NCI-H1105 treated with DMSO at 0.1 percent for 48 hours (cell line): Measurements from ENCODE around the gene ZBTB33.

Experiments
- DNase-seq: peaks from one replicate; lab custom pipeline; 2025; lab: John Stamatoyannopoulos, UW

The ZBTB33 gene

GRCh38 chrX:120250522-120251271, at the start of gene ZBTB33:
Gene ZBTB33 (plus strand): TSS chrX:120250812. CDS start chrX:120253416, 2,604 bp downstream.
- peak; percentile 92 for DNase-seq

DNA sequence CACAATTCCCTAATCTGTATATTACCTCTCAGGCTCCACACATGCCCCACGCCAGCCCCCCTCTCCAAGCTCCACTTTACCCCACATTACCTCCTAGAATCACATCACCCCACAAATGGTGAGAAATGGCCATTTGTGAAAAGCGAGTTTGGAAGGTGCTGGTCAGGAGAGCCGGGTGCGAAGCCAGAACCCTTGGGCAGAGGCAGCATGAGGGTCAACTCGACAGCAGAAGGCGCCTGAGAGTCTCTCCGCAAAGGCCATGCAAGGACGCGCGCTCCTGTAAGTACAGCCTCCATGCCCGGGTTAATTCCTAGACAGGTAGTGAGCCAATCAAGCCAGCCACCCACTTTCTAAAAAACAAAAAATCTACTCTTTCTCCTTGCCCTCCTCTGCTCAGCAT, 49.8 kb upstream of the ZBTB33 start:
- DNase-seq: no peak

- DNase-seq: no peak
Measured at GRCh38 chrX:120205816-120206753, 44.5 kb upstream of the ZBTB33 start.

DNA sequence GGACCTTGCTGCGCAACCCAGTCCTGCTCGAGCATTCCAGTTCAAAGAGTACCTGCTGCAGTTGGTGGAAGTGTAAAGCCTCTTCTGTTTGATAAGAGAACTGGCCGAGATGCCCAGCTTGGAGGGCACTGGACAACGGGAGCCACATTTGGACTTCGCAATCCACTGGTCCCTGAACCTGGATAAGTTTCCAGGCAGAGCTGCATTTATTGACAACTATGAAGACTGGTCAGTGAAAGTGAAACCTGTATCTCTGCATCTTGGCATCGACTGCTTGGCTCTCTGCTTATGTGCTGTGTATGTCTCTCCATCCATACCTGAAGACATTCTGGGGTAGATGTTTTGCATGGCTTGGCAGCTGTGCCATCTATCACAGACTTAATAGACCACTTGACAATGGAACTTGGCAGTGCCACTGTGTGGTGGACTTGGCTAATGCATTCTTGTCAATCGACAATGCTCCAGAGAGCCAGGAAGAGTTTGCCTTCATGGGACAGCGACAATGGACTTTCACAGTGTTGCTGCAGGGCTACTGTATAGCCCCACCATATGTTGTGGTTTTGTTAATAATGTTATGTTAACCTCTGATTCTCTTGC, 43.5 kb upstream of the ZBTB33 start:
- DNase-seq: peak; percentile 39

DNA sequence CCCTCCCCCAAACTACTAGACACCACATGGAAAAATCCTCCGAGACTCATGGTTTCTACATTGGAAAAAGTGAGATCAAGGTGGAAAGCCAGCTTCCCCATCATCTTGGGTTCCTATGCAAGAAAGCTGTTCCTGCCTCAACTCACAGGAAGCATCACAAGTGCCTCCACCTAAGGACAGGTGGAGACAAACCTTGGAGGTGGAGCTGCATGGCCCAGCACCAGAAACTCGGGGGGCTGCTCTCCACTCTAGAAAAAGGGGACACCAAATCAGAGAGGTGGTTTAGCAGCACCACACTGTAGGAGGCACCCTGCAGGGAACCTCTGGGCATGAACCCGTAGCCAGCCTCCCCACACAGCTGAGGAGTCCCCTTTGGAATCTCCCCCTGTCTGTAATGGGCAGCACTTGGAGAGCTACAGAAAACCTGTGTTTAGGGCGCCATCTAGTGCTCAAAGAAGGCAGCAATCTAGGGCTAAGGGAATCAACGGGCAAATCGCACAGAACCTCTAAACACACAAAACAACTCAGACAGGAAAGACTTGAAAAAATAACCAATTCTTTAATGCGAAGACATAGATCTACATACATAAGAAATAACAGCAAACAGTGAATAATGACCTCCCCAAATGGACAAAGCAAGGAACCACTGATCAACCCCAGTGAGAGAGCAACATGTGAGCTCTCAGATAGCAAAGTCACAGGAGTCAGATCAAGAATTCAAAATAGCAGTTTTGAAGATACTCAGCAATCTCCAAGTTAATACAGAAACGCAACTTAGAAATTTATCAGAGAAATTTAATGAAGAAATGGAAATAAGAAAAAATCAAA, 37.0 kb upstream of the ZBTB33 start:
- peak; percentile 46 for DNase-seq

DNA sequence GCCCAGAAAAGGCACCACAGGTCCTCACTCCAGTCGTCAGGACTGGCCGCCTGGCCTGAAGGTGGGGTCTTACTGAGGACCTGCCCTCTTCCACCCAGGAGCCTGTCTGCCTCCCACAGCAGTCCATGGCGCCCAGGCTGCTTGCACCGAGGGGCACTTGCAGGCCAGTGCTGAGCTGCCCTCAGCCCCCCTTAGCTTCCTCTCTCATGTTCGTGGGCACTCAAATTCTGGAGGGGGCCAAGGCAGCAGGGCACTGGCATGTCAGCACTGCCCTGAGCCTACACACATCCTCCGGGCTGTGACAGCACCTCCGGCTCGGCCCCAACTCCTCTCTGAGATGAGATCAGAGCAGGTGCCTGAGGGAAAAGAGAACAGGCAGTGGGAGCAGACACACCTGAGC, 27.2 kb upstream of the ZBTB33 start:
- no peak for DNase-seq

DNA sequence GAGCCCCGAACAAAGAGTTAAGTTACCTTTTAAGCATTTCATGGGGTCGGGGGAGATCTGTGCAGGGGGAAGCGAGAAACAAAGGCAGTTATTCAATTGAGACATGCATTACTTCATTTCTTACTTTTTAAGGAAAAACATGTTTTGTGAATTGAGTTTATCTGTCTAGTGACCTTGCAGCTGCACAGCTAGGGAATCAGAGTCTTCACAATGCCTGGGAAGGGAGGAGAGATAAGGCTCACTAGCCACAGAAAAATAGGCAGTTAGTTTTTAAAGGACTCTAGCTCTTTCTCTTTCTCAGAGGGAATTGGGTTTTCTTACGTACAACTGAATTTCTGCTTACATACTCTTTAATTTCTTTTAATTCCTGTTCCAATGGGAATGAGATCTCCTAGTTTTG, 26.2 kb upstream of the ZBTB33 start:
- no peak for DNase-seq

DNA sequence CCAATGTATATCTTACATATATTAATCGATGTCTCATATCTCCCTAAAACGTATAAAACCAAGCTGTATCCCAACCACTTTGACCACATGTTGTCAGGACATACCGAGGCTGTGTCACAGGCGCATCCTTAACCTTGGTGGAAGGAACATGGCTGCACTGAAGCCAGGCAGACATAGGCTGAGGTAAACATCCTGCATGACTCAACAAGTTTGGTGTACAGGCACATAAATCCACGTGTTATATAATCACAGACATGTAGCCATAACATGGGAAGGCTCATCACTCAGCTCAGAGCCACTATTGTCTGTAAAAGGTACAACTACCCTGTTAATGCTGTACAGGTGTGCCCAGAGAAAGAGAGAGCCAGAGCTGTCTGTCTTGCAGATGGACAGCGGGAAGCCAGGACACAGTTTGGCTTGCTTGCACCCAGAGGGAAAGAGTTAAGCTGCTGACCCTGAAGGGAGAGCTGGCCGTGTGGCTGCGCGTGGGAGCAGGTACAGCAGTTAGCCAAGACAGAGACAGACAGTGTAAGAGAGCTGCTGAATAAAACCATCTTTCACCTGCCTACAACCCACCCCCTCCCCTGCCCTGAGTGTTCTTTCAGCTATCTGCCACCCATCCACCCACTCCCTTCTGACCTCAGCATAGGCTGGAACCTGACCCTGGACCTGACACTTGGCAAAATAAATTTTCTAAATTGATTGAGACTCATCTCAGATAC, 22.3 kb upstream of the ZBTB33 start:
- DNase-seq: no peak

- DNase-seq: no peak
Measured at GRCh38 chrX:120235284-120235683, 15.3 kb upstream of the ZBTB33 start.

DNA sequence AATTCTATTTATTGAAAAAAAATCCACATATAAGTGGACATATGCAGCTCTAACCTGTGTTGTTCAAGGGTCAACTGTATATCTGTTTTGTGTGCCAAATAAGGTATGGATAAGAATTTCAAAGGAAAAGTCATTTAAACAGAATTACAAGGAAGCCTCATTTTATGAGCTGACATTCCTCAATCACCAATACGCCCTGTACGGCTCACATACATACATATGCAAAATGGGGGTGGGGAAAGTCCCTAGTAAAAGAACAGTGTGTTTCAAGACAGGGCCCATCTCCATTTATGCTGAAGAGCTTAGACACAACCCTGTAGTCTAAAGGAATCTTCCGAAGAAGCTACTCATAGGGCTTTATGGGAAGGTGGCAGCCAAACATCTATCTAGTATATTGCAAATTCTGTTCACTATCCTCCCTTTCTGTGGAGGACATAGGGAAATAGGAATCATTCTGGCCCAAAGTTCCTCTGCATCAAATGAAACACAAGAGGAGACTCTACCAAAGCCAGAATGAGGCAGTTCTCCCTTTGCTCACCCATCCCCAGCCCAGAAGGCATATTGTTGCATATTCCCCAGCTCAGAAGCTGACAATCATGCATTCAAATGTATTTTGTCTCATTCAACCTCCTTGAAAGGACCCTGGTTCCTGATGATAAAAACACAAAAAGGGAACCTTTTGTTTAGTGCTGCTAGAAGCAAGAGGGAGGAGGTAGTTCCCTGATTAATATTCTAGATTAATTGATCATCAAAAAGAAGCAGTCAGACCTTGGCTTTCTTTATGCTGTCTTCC, 13.7 kb upstream of the ZBTB33 start:
- DNase-seq: no peak

- no peak for DNase-seq
Measured at GRCh38 chrX:120238933-120239332, 11.7 kb upstream of the ZBTB33 start.

DNA sequence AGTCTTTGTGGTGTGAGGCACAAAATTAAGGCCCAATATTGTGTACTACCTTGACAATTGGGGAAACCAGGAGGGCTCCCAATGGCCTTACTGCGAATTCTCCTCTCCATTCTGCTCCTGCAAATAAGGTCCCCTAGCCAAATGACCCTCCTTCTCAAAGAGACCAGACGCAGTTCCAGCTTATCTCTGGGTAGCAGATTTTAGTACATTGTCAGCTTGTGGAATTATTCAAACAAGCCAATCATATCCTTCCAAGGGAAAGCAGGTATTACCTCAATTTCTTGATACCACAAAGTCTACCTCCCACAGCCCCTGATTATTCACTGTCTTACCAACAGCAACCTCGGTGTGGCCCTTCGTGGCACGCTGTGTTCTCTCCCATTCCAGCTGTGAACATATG, 7.8 kb upstream of the ZBTB33 start:
- no peak for DNase-seq

- DNase-seq: no peak
Measured at GRCh38 chrX:120244395-120244734, 6.2 kb upstream of the ZBTB33 start.

DNA sequence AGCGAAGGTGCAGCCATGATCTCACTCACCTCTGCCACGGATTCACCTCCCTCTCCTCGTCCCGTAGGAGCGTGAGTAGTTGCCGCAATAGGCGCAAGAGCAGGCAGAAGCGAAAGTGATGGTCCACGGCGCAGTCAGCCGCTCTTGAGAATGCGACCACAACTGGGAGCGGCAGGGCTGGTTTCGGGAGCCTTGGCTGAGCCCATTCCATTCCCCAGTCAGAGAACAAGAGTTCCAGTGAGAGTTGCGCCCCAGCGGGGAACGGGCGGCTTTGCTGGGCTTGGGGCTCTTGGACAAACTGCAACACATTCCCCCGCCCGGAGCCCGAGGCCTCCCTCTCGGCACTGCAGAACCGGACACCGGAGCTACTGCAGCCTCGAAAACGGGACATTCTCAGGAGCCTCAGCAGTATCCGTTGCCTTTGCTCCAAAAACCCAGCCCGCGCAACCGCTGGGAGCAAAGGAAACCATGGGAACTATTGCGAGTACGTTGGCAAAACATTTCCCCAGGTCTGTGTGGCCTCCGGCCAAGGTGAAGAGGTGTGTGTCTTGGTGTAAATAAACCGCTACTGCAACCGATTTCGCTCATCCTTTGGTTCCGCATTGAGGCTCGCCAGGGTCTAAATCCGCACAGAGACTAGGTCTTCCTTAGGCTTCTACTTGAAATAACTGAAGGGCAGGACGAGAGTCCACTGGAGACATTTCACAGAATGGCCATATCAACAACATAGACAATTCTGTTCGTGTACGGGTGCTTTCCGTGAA, 5.7 kb upstream of the ZBTB33 start:
- DNase-seq: peak; percentile 64

GRCh38 chrX:120251471-120252011, 929 bp downstream of the ZBTB33 start:
- DNase-seq: peak; percentile 19

DNA sequence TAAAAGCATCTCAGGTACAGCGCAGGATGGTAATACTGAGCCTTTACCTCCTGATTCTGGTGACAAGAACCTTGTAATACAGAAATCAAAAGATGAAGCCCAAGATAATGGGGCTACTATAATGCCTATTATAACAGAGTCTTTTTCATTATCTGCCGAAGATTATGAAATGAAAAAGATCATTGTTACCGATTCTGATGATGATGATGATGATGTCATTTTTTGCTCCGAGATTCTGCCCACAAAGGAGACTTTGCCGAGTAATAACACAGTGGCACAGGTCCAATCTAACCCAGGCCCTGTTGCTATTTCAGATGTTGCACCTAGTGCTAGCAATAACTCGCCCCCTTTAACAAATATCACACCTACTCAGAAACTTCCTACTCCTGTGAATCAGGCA, 3.2 kb downstream of the ZBTB33 start:
- DNase-seq: no peak

GRCh38 chrX:120260369-120260768, 9.8 kb downstream of the ZBTB33 start:
- peak; percentile 89 for DNase-seq

GRCh38 chrX:120262859-120263708, 12.5 kb downstream of the ZBTB33 start:
- DNase-seq: peak; percentile 10
